Renal pelvis (tissue), 4 donors: Measurements from ENCODE around the gene PAX2. TPM values are rescaled to one million over a fixed set of nuclear protein-coding genes. Genes with fewer than 3 reads are reported as not detected.

Experiments
- DNase-seq: peaks from one replicate; pipeline ENCODE4 v3.0.0-alpha.2; 2013
- polyA plus RNA-seq, 3 donors: library from polyadenylated mRNA; unstranded; fragments of 120-200 nt; gene quantifications; one replicate each; pipeline ENCODE4 v1.2.1, GENCODE V29; 2013; ENCODE audit not compliant: insufficient read length in 3 of 3

PAX2 gene
- polyA plus RNA-seq, 3 donors: 175 to 250 (median 236) TPM

DNA sequence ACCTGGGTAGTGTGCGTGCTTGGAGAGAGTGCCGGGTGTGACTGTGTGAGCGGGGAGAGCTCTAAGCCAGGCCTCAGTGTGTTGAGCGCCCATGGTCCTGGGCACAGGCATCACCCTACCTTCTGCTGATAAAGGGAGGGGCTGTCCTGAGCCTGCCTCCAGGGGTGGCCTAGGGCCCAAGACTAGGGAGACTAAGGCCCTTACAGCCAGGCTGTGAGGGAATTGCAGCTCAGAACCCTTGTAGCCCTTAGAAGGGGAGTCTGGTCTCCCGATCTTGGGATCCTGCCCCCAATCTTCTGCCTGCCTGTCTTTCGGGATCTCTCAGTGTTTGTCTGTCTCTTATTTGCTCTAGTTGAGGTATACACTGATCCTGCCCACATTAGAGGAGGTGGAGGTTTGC lies 41.2 kb downstream of the PAX2 start:
- DNase-seq: no peak

DNA sequence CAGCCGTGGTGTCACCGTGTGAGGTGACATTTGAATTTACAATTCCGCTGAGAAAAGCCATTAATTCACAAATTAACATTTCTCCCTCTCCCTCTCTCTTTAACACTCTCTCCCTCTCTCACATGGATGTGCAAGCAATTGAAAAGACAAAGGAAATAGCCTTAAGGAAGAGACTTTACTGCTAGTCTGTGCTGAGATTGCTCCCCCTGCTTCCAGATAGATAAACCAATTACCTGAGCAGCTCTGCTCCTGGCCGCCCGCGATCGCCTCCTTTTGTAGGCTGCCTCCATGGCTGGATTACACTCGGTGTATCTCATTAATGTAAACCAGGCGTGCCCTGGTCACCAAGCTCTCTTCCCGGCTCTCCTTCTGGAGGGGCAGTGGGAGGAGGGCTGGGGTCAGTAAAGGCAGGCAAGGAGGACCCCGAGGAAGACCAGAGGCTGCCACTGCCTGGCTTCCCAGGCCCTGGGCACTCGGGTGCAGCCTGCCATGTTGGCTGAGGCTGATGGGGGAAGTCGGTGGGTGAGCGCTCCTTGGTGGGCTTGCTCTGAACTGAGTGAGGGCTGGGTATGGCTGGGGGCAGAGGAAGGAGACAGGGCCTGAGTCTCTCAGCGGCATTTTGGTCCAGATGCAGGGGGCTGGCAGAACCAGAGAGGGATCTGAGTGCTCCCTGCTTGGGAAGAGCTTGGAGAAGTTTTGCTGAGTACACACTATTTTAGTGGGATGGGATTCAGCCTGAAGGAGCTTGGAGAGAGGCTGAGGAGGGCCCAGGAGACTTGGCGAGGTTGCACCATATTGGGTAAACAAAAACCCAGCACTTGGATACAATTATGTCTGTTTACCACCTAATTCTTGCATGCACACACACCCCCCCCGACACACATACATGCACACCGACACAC lies 42.9 kb downstream of the PAX2 start:
- DNase-seq: no peak

- peak; percentile 68 for DNase-seq
Observed at GRCh38 chr10:100790761-100791208, 45.4 kb downstream of the PAX2 start.

- no peak for DNase-seq
Observed at GRCh38 chr10:100791369-100792058, 46.1 kb downstream of the PAX2 start.

GRCh38 chr10:100792574-100792973 lies 47.2 kb downstream of the PAX2 start:
- no peak for DNase-seq

DNA sequence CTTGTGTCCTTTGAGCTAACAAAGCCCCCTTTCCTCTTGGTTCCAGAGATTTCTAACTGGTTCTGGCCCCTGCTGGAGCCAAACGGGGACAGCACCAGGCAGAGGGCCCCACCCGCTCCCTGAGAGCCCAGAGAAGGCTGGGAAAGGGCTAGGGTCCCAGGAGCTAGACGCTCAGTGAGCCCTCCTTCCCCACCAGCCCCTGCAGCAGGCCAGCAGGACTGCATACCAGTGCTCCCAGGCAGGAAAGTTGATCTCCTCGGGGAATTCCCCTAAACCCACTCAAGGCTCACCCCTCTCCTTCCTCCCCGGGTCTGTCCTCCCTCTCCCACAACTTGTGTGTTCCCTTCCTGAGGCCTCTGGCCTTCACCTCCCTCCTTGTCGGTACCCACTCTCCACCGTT lies 47.7 kb downstream of the PAX2 start:
- no peak for DNase-seq

DNA sequence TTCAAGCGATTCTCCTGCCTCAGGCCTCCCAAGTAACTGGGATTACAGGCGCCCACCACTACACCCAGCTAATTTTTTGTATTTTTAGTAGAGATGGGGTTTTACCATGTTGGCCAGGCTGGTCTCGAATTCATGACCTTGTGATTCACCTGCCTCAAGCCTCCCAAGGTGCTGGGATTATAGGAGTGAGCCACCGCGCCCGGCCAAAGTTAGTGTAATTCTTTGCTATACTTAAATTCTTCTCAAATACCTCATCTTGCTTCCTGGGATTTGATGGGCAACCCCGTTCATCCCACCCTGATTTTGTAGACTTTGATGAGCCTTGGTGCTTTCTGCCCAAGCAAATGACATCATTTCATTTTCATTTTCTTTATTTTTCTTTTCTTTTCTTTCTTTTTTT lies 54.5 kb downstream of the PAX2 start:
- DNase-seq: no peak

DNA sequence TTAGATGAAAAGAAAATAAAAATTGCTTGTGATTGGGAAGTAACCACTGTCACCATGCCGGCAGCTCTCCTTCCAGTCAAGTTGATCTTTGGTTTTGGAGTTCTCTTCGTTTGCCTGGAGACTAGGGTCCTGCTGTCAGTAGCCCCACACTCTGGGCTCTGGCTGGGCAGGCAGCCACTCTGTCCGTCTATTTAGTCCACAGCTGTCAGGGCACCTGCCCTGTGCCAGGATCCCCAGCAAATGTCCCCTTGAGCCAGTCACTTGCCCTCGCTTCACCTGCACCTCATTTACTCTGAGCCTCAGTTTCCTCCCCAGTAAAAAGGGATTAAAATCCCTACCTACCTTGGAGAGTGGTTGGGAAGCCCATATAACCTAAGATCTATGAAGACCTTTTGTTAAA lies 55.5 kb downstream of the PAX2 start:
- DNase-seq: no peak

DNA sequence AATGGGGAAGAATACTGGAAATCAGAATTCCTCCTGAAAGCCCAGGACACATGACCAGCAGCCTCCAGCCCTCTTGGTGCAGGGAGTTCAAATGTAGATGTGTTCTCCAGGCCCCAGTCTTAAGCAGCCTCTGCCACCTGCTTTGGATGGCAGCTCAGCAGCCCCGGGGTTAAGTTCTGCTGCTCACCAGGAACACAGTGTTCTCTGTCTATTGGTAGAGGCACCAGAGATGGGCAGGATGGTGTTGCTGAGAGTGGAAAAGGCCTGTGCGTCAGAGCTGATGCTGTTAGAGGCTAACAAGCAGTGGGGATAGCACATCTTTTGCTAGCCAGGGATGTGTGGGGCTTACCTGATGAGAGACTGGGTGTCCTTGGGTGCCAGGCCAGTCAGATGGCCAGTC lies 56.8 kb downstream of the PAX2 start:
- DNase-seq: no peak

DNA sequence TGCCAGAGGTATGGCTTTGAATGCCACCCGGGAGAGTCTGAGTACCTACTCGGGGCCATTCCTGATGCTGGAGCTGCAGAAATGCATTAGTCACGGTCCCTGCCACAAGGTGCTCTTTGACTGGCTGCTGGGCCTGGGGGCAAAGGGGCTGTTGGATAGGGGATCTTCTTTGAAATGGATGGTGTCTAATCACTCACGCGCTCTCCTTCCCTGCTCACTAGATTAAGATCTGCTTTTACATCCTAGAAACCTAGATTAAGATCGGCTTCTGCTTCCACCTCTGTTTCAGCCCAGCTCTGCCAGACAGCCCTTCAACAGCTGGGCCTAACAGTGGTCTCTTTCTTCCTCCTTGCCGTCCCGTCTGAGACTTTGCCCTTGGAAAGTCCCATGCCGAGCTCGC lies 57.2 kb downstream of the PAX2 start:
- no peak for DNase-seq

GRCh38 chr10:100803492-100803891 lies 58.1 kb downstream of the PAX2 start:
- DNase-seq: no peak

DNA sequence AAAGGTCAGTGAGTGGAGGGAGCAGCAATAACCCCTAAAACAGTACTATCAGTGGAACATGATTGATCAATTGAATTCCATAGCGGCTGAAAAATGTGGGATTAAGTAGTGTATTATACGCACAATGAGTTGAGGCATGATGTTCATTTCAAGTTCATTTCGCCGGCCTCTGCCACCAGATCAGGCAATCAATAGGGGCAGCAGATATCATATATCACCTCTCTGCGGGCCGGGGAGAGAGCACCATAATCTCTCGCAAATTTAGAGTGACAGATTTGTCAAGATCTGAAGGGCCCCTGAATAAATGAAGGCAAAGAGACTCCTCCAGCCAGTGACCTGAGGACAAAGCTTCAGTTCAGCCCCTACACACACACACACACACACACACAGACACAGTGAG lies 58.5 kb downstream of the PAX2 start:
- DNase-seq: no peak

- no peak for DNase-seq
Observed at GRCh38 chr10:100805543-100806355, 60.4 kb downstream of the PAX2 start.

GRCh38 chr10:100806356-100806645 lies 60.9 kb downstream of the PAX2 start:
- no peak for DNase-seq

DNA sequence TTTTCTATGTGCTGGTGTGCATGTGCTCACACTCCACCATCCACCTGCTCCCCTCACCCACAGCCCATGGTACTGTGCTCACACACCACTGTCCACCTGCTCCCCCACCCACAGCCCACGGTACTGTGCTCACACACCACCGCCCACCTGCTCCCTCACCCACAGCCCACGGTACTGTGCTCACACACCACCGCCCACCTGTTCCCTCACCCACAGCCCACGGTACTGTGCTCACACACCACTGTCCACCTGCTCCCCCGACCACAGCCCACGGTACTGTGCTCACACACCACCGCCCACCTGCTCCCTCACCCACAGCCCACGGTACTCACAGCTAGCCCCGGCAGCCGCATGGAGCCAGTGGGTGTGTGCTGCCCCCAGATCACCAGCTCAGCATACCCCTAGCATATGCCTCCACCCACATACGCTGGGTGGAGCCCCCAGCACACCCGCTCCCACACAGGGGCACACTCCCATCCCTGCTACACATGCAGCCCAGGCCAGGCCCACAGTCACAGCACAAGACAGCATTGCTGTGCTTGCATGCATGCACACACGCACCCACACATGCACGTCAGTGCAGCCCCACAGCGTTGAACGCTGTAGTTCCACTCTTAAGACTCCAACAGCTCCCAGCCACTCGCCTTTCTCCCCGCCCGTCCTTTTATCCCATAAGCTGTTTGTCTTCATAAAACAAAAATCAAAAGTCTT lies 62.0 kb downstream of the PAX2 start:
- DNase-seq: no peak

DNA sequence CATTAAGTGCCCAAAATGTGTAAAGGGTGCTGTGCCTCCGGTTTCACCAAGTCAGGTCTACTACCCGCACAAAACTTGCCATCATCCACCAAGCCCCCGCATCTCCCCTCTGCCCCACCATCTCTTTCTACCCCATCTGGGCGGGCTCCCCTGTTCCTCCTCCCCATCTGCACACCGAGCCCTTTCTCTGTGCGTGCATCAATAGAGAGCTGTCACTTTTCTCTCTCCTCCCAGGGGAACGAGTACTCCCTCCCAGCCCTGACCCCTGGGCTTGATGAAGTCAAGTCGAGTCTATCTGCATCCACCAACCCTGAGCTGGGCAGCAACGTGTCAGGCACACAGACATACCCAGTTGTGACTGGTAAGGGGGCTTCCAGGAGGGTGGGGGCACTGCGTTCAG lies 63.5 kb downstream of the PAX2 start:
- DNase-seq: no peak

DNA sequence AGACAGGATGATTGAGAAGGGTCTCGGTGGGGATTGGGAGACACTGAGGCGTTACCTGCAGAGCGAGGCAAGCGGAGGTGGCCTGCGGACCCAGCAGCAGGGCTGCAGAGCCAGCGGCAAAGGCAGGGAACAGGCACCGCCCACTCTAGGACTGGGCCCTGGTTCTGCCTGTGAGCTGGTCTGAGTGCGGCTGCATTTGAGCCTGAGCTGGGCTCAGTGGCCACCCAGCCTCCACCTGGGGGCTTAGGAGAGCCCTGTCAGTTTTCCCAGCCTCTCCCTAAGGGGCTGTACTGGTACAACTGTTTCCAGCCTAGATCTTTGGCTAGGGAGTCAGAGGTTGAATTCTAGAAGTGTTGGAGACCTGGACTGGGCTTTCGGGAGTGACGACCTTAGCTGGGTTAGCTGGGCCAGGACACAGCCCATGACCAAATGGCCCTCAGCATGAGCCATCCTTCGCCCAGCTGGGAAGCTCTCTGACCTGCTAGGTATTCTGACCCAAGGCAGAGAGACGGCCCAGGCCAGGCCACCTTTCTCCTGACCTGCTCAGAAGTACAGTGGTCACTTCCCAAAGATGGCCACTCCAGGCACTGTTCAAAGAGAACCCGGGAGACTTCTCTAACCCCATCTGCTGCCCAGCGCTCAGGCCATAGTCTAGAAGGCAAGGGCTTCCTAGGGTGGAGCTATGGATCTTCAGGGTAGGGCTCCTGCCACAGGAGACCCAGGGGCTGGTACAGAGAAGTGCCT lies 64.9 kb downstream of the PAX2 start:
- DNase-seq: no peak

DNA sequence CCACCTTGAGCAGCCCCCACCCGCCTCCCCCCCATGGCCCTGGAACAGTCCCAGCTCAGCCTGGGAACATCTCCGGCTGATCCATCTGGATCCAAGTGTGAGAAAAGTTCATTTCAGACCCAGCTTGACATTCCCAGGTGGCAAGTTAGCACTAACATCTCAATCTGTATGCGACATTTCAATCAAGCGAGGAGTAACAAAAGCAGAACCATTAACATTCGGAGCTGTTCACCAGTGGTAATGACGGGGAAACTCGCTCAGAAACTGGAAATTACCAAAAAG lies 65.4 kb downstream of the PAX2 start:
- no peak for DNase-seq

- DNase-seq: no peak
Observed at GRCh38 chr10:100811261-100811660, 65.9 kb downstream of the PAX2 start.

- DNase-seq: no peak
Observed at GRCh38 chr10:100811752-100812750, 66.7 kb downstream of the PAX2 start.
